Aorta (tissue), 5 donors: Measurements from ENCODE around the gene FBXW5. TPM values are rescaled to one million over a fixed set of nuclear protein-coding genes. Genes with fewer than 3 reads are reported as not detected.

Experiments
- ATAC-seq: fragments of 200-7000 bp; cut with Tn5 transposase; one replicate; pipeline ENCODE4 v1.9.1; 2022; ENCODE audit warnings: moderate library complexity; ENCODE audit not compliant: low FRiP score
- DNase-seq, 2 donors: peaks; one replicate each; pipeline ENCODE4 v3.0.0-alpha.2; 2020
- H3K27ac ChIP-seq, 2 donors: one replicate each; pipeline ENCODE4 v1.5.1; 2013; ENCODE audit warnings: low read length in 2 of 2, mild to moderate bottlenecking in 2 of 2, moderate library complexity in 2 of 2, control low read depth in 1 of 2, inconsistent platforms in 1 of 2, low read depth in 1 of 2
- H3K27me3 ChIP-seq, 2 donors: one replicate each; pipeline ENCODE4 v1.6.1; 2013; ENCODE audit warnings: control low read depth in 1 of 2, low read length in 1 of 2, mild to moderate bottlenecking in 1 of 2, moderate library complexity in 1 of 2; ENCODE audit not compliant: insufficient read depth in 2 of 2, control insufficient read depth in 1 of 2
- H3K36me3 ChIP-seq, 2 donors: one replicate each; pipeline ENCODE4 v1.6.1; 2013; ENCODE audit warnings: control low read depth in 1 of 2, low read length in 1 of 2, mild to moderate bottlenecking in 1 of 2; ENCODE audit not compliant: insufficient read depth in 2 of 2, control insufficient read depth in 1 of 2
- H3K4me1 ChIP-seq, 2 donors: one replicate each; pipeline ENCODE4 v1.6.1; 2013; ENCODE audit warnings: low read length in 2 of 2, control low read depth in 1 of 2, mild to moderate bottlenecking in 1 of 2, moderate library complexity in 1 of 2; ENCODE audit not compliant: insufficient read depth in 2 of 2, control insufficient read depth in 1 of 2
- H3K4me3 ChIP-seq, 2 donors: one replicate each; pipeline ENCODE4 v1.5.1; 2013; ENCODE audit warnings: low read length in 2 of 2, control low read depth in 1 of 2, mild to moderate bottlenecking in 1 of 2
- H3K9me3 ChIP-seq: one replicate; pipeline ENCODE4 v1.6.1; 2013; ENCODE audit warnings: mild to moderate bottlenecking, low read length; ENCODE audit not compliant: control insufficient read depth
- WGBS, 2 donors: extraction: QIAGEN DNeasy Blood & Tissue Kit; methylation state at CpG; one replicate each; pipeline ENCODE4 v1.1.7; 2013; 5-methylcytosine and 5-hydroxymethylcytosine counted together
- intact Hi-C, 2 donors: fragments of 100-400 bp; cut with DNase I; formaldehyde crosslinking; loops; one replicate each; pipeline versions ENCODE4 v1.14.2 to v1.15.0; 2022
- polyA plus RNA-seq, 2 donors: library from polyadenylated mRNA; stranded (reverse); fragments of 200-250 nt; gene quantifications; one replicate each; pipeline ENCODE4 v1.2.3, GENCODE V29; 2013
- total RNA-seq, 2 donors: library from RNA; stranded (reverse); fragmentation: NEBNext Ultra II Directional; extraction: Animal tissue kit (Norgen Biotek cat#: 25700); gene quantifications; one replicate each; pipeline ENCODE4 v1.2.1, GENCODE V29; 2021
- donor health status: healthy with polysubstance abuse.
- donor health status: Bipolar disorder and iron deficiency.
- donor health status: DM: no; HTN: no; CAD: no.
- donor health status: DM: no; HTN: no; CAD: no.
- donor health status: DM: yes; HTN: yes; CAD: no.

Gene FBXW5
- total and polyA plus RNA-seq, 4 donors: 92.5 to 191 (median 109) TPM

GRCh38 chr9:136960938-136961275 is 16.4 kb upstream of the FBXW5 start:
- ATAC-seq (no peak), DNase-seq (no peak)
- Histone ChIP-seq H3K9me3 (no peaks in the 10 kb centered on the region), H3K36me3 (no peaks in the 10 kb centered on the region), H3K4me1 (no peaks in the 10 kb centered on the region), H3K27ac (no peak overlapping the region), H3K4me3 (no peak overlapping the region), H3K27me3 (no peaks in the 10 kb centered on the region)
- WGBS, 2 donors: 69 to 73% methylated on average over 15 of the region's 15 CpGs
- intact Hi-C loops: no loop called here

GRCh38 chr9:136960212-136960937 is 15.8 kb upstream of the FBXW5 start:
- Histone ChIP-seq H3K4me3 (no peak overlapping the region), H3K4me1 (no peaks in the 10 kb centered on the region), H3K27ac (no peak overlapping the region), H3K36me3 (no peaks in the 10 kb centered on the region), H3K27me3 (no peaks in the 10 kb centered on the region), H3K9me3 (no peaks in the 10 kb centered on the region)
- intact Hi-C loops: no loop called here
- DNase-seq (no peak), ATAC-seq (no peak)
- WGBS, 2 donors: 84 to 87% methylated on average over 19 of the region's 19 CpGs

GRCh38 chr9:136958898-136959850 is 14.6 kb upstream of the FBXW5 start:
- Histone ChIP-seq H3K27me3 (no peaks in the 10 kb centered on the region), H3K4me1 (no peaks in the 10 kb centered on the region), H3K27ac (no peak overlapping the region), H3K9me3 (no peaks in the 10 kb centered on the region), H3K36me3 (no peaks in the 10 kb centered on the region), H3K4me3 (no peak overlapping the region)
- WGBS, 2 donors: 93 to 94% methylated on average over 27 to 28 of the region's 28 CpGs
- intact Hi-C loops: no loop called here
- ATAC-seq (no peak), DNase-seq (no peak)

GRCh38 chr9:136958473-136958872 is 13.9 kb upstream of the FBXW5 start:
- intact Hi-C loops: no loop called here
- ATAC-seq: no peak
- no peak overlapping the region for H3K4me3 ChIP-seq
- no peak for DNase-seq
- 90 to 98% methylated on average over 7 of the region's 7 CpGs for WGBS, 2 donors
- no peaks in the 10 kb centered on the region for H3K27me3 ChIP-seq
- H3K36me3 ChIP-seq: no peaks in the 10 kb centered on the region
- no peak overlapping the region for H3K27ac ChIP-seq
- no peaks in the 10 kb centered on the region for H3K9me3 ChIP-seq
- H3K4me1 ChIP-seq: no peaks in the 10 kb centered on the region

GRCh38 chr9:136957901-136958300 is 13.4 kb upstream of the FBXW5 start:
- Histone ChIP-seq H3K27me3 (no peaks in the 10 kb centered on the region), H3K4me3 (no peak overlapping the region), H3K4me1 (no peaks in the 10 kb centered on the region), H3K27ac (no peak overlapping the region), H3K9me3 (no peaks in the 10 kb centered on the region), H3K36me3 (no peaks in the 10 kb centered on the region)
- no peak for ATAC-seq
- intact Hi-C loops: no loop called here
- WGBS, 2 donors: 92 to 95% methylated on average over 6 of the region's 6 CpGs
- DNase-seq: no peak

GRCh38 chr9:136957461-136957860 is 12.9 kb upstream of the FBXW5 start:
- Histone ChIP-seq H3K9me3 (no peaks in the 10 kb centered on the region), H3K27me3 (no peaks in the 10 kb centered on the region), H3K4me3 (no peak overlapping the region), H3K4me1 (no peaks in the 10 kb centered on the region), H3K27ac (no peak overlapping the region), H3K36me3 (no peaks in the 10 kb centered on the region)
- ATAC-seq (no peak), DNase-seq (no peak)
- 100% methylated on average over 1 of the region's 1 CpG for WGBS, 2 donors
- intact Hi-C loops: no loop called here

- intact Hi-C loops: no loop called here
- no peak overlapping the region for H3K27ac ChIP-seq
- WGBS, 2 donors: 96 to 100% methylated on average over 4 of the region's 4 CpGs
- no peaks in the 10 kb centered on the region for H3K9me3 ChIP-seq
- no peaks in the 10 kb centered on the region for H3K36me3 ChIP-seq
- H3K4me1 ChIP-seq: no peaks in the 10 kb centered on the region
- no peak overlapping the region for H3K4me3 ChIP-seq
- ATAC-seq (no peak), DNase-seq (no peak)
- H3K27me3 ChIP-seq: no peaks in the 10 kb centered on the region
Observed at GRCh38 chr9:136956604-136957003, 12.1 kb upstream of the FBXW5 start.

- Histone ChIP-seq H3K27me3 (no peaks in the 10 kb centered on the region), H3K4me3 (no peak overlapping the region), H3K27ac (no peak overlapping the region), H3K36me3 (no peaks in the 10 kb centered on the region), H3K9me3 (no peaks in the 10 kb centered on the region), H3K4me1 (no peaks in the 10 kb centered on the region)
- WGBS, 2 donors: 97 to 98% methylated on average over 9 of the region's 9 CpGs
- ATAC-seq (no peak), DNase-seq (no peak)
- intact Hi-C loops: loop anchor here in 1 of 2 donors (2.0 kb wide), 1 partner anchor 41 kb away; the partner anchor contains the start of gene CLIC3
Observed at GRCh38 chr9:136955943-136956335, 11.4 kb upstream of the FBXW5 start.
